HG02981 (cell line): Measurements from ENCODE around the gene IFT20.
"Not testable (repeated sequence)": the region's sequence is repeated elsewhere in the genome, so short reads cannot be mapped to it uniquely, and the experiment has no call there.

Source experiments
- ATAC-seq: cut with Tn5 transposase; IDR thresholded peaks from one replicate; pipeline ENCODE4 v1.9.1; 2021; ENCODE audit warnings: mild to moderate bottlenecking, moderate library complexity; ENCODE audit not compliant: unreplicated experiment

IFT20 gene

DNA sequence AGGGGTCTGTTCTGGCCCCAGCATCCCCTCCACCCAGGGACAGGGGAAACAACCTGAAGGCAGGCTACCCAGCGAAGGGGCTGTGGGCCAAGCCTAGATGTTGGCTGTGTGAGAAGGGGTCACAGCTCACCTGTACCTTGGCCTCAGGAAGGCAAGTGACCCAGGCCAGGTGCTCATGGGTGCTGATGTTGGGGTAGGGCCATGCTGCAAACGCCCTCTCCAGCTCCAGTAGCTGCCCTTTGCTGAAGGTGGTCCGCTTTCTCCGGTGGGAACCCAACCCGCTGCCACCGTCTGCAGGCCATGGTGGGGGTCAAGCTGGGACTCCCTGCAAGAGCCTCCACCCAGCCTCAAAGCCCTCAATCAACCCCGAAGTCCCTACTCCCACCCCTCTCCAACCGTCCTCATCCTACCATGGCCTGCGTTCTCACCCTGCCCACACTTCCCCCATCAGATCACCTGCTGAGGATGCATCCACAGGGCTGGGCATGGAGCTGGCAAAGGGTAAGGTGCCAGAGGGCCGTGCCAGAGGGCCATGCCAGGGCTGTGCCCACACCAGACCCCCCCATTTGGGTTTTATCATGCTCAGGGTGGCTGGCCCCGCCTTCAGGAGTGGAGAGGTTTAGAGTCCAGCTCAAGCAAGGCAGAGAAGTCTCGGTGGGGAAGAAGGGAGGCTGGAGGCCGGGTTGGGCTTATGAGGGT lies 29.5 kb upstream of the IFT20 start, which contains the start of gene SEBOX:
SEBOX (minus strand) TSS at position 535 of the 699 bp plus-strand sequence; CDS start at position 487, 48 bp downstream.
- no peak for ATAC-seq

DNA sequence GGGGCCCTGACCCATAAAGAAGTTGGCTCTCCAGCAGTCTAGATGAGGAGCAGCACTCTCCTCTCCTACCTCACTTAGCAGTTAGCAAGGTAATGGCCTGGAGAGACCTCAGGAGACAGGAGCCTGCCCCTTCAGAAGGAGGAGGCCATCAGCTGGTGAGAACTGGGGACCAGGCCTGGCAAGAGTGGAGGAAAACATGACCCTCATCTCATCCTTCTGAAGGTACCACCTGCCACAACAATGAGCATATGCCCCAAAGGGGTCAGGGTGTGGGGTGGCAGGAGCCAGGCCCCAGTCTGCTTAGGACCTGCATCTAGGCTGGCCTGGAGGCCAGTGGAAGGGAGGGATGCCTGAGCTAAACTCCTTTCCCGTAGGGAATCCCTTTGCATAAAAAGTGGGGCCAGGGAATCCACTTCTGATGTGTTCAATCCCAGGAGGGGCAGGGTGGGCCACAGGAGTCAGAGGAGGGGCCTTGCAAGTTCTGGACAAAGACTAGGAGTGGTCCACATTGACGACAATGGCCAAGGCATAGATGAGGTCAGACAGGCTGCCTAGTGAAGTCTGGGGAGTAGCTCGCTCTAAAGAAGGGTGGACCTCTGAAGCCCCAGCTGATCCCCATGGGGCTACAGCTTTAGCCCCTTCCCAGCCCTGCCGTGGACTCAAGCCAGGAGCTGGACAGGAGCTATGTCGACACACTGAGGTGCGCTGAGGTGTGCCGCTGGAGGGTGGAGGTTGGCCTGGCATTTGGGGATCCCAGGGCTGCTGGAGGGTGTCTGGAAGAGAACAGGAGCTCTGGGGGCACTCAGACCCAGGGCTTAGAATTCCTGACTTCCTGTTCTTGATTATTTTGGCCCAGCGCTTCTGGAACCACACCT lies 28.7 kb upstream of the IFT20 start:
- no peak for ATAC-seq

DNA sequence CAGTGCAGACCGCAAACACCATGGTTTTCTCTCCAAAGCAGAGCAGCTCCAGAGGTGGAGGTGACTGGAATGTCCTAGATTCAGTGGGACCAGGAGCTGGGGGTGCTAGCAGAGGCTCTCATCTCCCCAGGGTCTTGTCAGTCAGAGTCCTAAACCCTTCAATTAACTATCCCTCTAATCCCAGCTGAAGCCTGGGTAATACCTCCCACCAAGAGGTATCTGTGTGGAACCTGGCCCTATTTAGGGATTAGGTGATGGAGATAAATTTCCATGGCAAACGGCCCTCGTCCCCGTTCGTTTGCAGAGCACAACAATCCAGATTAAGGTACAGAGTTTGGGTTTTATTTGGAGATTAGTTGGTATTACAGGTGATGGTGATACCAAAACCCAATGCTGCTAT lies 27.9 kb upstream of the IFT20 start:
- no peak for ATAC-seq

DNA sequence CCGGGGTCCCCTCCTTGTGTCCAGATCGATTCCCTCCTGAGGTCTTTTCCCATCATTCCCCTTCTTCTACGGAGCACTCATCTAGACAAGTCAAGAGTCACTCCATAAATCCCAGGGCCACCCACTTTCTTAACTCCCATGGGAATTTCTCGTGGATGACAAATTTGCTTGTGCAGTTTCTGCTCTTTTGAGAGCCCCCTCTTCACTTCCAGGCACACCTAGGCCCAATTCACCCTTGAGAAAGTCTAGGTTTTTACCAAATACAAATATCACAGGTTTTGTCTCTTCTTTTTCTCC lies 22.6 kb upstream of the IFT20 start:
- no peak for ATAC-seq

DNA sequence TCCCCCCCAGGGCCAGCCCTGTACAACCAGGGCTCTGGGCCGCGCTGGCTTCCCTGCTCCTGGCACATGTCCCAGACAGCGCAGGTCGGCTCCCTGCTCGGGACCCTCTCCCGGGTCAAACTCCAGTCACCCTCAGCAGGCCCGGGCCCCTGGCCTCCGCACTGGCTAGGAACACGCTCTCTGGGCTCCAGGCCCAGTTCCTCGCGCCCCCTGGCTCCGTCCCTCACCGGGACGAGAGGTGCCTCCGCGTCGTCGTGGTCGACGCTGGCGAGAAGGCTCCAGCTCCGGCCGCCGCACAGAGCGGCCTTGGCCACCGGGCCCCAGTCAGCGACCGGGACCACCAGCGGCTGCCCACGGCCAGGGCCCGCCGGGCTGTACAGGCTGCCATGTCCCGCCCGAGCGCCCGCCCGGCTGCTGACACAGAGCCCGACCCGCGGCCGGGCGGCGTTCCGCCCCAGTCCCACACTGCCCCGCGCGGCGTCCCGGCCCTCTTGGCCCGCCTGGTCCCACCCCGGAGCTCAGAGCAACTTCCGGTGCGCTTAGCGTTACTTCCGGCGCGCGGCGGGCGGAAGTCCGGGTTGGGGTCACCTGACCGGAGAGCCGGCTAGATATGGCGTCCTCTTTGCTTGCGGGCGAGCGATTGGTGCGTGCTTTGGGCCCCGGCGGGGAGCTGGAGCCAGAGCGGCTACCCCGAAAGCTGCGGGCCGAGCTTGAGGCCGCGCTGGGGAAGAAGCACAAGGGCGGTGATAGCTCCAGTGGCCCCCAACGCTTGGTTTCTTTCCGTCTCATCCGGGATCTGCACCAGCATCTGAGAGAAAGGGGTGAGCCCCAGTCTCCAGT lies 22.0 kb upstream of the IFT20 start, which contains the start of gene POLDIP2:
POLDIP2 (minus strand) TSS at position 467 of the 840 bp plus-strand sequence; CDS start at position 388, 79 bp downstream.
- peak; percentile 98 for ATAC-seq

DNA sequence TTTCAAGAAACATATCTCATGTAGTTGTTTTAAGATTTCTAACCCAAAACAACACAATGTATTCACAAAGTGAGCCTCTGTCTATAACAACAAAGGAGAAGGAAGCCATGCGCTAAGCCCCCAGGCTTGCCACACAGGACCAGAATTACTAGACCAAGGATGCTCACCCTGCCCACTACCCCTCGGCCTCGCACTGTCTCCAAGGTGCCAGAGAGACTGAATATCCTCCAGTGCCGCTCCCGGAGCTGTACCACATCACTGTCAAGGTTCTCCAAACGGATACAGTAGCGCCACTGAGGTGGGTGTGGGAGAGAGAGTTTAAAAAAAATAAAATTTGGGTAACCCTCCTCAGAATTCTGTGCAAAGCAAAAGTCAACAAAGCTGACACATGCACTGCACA lies 15.0 kb upstream of the IFT20 start:
- no peak for ATAC-seq

DNA sequence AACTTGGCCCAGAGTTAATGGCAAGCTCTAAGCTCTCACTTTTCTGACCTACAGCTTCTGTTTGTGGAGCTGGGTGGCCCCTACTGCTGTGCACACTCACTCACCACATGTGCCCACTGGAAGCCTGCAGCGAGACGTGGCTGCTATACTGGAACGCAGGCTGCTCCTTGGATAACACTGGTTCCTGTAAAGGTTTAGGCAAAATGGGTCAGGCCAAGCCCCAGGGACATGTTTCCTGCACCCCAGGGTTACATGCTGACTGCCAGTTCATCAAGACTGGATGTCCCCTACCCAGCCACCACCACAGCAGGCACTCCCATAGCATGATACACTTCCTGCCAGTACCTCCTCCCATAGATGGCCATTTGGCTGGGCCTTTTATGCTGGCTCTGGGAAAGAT lies 13.7 kb upstream of the IFT20 start:
- no peak for ATAC-seq

DNA sequence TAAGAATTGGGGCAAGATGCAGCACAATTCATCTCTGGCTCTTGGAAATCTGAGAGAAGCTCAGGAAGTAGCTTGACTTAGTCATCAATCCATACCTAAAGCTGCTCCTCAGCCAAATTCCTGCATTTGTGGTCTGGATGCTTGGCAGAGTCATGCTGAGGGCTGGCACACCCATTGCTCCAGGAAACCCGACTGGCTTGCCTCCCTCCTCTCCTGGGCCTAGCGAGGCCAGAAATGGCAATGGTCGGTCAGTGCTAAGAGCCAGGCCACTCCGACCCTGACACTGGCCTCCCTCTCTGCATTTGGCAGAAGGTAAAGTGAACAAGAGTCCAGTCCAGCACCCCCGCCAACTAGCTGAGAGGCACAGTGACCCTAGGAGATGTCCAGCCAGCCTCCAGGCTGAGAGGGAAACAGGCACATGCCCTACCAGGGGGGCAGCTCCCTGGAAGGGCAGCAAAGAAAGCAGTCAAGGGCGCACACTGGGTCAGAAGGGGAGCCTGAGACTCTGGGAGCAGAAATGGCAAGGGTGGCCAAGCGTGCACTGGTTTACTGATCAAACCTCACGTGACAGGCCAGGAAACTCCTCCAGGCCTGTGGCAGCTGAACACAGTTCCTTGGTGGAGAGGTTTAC lies 12.1 kb upstream of the IFT20 start:
- no peak for ATAC-seq

DNA sequence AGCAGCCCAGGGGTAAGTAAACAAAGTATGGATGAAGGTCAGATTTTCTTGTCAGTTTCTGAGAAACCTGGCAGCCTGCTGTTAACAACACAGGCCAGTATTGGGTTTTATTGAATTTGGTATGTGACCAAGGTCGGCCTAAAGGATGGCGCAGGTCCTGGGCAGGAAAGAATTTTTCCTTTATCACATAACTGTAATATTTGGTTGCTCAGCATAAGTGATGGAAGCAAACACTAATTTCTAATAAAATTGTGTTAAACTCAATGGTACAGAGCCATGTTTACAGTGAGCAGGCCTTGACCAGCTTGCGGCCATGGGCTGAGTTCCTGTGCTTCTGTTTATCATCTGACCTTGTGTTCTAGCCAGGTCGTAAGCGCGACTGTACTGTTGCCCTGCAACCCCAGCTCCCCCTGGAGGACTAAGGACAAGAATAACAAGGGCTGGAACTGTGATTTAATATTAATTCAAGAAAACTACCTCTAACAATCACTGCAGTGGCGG lies 11.5 kb upstream of the IFT20 start:
- ATAC-seq, result no peak

DNA sequence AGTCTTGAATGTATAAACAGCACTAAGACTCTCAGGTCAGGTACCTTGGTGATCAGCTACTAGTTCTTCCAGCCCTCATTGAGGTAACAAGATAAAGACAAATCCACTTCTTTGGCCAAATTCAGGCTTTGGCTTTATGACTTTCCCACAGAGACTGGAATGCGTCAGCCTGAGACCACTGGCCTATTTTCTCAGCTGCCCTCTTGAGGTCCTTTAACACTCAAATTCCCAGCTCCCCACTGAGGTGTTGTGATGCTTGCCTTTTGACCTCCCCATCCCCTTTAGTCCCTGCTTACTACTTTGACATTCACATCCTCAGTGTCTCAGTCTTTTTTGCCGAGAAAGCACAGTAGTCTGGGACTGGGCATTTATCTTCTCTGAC lies 10.9 kb upstream of the IFT20 start:
- no peak for ATAC-seq

DNA sequence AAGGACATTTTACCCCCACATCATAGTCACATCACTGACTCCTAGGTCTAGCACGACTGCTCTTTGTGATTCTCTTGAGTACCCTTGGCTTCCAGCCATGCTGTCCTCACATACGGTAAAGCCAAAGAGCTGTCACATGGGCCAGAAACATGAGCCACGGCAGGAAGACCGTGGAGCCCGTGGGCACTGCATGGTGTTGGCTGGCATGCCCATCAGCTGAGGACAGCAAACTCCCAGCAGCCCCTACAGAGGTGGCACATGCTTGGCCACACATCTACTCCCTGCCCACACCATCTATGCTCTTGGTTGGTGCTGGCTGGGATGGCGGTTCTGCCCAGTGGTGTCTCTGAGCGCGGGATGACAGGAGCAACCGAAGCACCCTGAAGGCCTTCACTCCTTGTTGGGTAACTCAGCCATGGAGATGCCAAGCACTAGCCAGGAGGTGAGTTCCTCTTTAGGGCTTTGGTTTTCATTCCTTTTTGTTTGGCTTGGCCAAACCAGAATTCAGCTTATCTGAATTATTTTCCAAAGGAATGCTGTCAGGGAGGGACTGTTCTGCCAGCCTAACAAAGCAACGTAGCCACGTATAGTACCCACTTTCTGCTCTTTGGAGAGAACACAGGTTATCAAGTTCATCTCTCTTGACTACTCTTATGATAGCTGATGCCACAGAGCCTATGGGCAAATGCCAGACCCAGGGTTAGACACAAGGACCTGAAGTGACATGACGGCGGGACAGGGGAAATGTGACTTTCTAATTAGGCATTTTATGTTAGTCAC lies 10.3 kb upstream of the IFT20 start:
- ATAC-seq, result no peak

DNA sequence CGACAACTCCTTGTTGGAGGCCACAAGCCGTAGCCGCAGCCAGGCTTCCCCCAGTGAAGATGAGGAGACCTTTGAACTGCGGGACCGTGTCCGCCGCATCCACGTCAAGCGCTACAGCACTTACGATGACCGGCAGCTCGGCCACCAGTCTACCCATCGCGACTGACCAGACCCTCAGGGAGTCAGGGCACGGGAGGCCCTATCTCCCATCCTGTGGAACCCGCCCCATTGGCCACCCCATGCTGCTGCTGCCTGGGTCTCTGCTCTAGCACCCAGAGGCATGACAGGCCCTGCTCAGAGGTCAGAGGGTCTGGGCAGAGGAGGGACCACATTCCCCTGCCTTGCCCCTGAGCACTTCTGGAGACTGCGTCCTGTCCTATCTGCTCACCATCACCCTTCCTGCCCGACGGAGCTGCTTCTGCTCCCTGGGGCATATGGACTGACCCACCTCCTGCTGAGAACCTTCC lies 9.2 kb upstream of the IFT20 start:
- no peak for ATAC-seq

DNA sequence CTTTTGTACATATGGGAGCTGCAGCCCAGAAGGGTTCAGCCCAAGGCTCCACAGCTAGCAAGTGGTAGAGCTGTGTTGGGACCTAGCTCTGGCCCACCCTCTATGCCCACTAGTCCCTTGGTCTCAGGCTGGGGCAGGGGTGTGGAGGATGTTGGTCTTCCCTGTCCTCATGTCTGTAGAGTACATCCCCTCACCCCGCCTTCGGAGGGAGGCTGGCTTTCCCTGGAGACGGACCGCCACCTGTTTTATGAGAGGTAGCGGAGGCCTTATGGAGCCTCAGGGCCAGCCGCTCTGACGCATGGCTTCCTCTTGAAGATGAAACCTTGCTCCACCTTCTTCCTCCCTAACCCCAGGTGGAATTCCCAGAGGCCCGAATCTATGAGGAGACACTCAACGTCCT lies 8.7 kb upstream of the IFT20 start:
- no peak for ATAC-seq

DNA sequence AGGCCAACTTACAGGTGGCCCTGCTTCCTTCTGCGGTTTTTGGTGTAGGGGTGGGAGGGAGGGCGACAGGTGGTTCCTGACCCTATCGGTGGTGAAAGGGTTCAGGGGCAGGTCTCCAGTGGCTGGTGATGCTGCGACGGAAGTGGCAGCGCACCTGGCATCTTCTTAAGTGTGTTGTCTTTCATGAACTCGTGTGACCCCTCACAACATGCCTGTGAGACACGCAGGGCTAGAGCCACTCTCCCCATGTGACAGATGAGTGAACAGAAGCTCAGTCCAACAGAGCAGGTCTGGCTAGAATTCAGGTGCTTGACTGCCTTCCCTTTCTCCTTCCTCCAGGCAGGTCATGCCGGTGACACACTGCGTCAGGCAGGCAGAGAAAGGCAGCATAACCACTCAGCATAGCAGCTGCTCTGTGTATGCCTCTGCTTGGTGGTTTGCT lies 8.2 kb upstream of the IFT20 start:
- no peak for ATAC-seq

DNA sequence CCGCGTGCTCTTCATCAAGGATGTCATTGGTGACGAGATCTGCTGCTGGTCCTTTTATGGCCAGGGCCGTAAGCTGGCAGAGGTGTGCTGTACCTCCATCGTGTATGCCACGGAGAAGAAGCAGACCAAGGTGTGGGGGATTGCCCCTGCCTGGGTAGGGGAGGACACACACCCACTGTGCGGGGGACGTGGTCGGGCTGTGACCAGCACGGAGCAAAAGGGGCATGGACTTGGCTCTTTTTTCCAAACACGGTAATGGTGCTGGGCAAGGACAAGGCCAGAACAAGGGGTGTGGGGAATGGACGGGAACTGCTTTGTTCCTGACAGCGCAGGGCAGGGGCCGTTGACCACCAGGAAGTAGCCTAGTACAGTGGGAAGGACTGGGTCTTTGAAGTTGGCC lies 7.0 kb upstream of the IFT20 start:
- ATAC-seq, result no peak

DNA sequence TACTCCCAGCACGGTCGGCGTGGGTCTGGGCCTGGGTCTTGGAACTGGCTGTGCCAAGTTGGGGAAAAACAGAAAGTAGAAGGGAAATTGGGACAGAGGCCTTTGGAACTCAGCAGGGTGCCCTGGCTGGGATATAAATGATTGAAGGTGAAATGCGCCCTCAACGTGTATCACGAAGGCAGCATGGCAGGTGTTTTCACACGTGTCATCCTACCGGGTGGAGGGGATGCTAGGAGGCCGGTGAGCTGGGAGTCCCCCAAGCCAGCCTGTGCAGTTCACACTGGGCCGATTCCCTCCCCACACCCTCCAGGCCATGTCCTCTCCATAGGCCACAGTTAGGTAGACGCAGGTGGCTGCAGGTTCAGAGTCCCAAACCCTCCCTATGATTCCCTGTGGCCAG lies 6.2 kb upstream of the IFT20 start:
- ATAC-seq, result no peak

DNA sequence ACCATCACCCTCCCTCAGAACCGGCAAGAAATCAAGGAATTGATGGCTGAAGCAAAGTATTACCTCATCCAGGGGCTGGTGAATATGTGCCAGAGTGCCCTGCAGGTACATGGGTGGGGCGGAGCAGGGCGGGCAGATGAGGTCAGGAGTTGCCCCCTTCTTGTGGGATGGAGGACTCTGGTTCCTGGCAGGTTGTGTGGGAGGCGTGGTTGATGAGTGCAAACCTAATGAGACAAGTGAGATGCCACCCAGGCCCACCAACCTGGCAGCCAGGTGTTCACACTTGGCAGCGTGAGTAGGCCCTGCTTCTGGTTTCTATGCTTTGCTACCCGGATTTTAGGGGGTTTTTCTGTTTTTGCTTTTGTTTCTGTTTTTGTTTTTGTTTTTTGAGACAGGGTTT lies 5.1 kb upstream of the IFT20 start:
- ATAC-seq, result no peak

DNA sequence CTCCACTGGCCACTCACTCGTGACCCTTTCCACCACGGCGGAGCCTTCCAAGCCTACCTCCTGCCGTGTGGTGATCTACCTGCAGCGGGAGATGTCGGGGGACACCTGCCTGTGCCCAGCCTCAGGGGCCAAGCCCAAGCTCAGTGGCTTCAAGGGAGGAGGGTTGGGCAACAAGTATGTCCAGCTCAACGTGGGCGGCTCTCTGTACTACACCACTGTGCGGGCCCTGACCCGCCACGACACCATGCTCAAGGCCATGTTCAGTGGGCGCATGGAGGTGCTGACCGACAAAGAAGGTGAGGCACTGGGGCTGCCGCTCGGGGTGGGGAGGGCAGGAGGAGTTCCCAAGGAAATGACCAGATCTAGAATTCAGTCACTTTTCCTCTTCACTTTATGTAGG lies 4.2 kb upstream of the IFT20 start:
- ATAC-seq, result no peak

DNA sequence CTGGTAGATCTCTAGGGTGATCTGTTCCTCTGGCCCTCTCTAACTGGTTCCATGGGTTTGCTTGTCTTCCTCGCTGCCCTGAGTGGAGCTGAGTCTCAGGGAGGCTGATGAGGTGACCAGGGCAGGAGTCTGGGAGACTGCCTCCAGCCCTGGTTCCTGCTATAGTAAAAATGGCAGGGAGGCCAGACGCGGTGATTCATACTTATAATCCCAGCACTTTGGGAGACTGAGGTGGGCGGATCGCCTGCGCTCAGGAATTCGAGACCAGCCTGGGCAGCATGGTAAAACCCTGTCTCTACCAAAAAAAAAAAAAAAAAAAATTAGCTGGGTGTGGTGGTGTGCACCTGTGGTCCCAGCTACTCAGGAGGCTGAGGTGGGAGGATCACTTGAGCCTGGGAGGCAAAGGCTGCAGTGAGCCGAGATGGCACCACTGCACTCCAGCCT lies 3.5 kb upstream of the IFT20 start:
- not testable (repeated sequence) for ATAC-seq
